DMS114 treated with DMSO at 0.1 percent for 48 hours (cell line): ENCODE results near the gene NDUFC1.
"Not testable (repeated sequence)": the region's sequence is repeated elsewhere in the genome, so short reads cannot be mapped to it uniquely, and the experiment has no call there.

Source experiments
- DNase-seq: peaks from one replicate; lab custom pipeline; 2025; ENCODE audit not compliant: unreplicated experiment; lab: John Stamatoyannopoulos, UW

Gene NDUFC1

GRCh38 chr4:139301821-139302611 is at the start of gene NDUFC1:
Gene NDUFC1 (minus strand): TSS chr4:139302477. CDS start chr4:139295798, 6,679 bp downstream.
- DNase-seq = no peak

GRCh38 chr4:139337612-139338011 is 35.3 kb upstream of the NDUFC1 start:
- DNase-seq = no peak

GRCh38 chr4:139333046-139333445 is 30.8 kb upstream of the NDUFC1 start:
- no peak for DNase-seq

- no peak for DNase-seq
Observed at GRCh38 chr4:139331185-139331584, 28.9 kb upstream of the NDUFC1 start.

GRCh38 chr4:139330283-139330682 is 28.0 kb upstream of the NDUFC1 start:
- DNase-seq = no peak

- DNase-seq = no peak
Observed at GRCh38 chr4:139329665-139330200, 27.5 kb upstream of the NDUFC1 start.

GRCh38 chr4:139324620-139325019 is 22.3 kb upstream of the NDUFC1 start:
- DNase-seq = no peak

- not testable (repeated sequence) for DNase-seq
Observed at GRCh38 chr4:139322541-139322940, 20.3 kb upstream of the NDUFC1 start.

- not testable (repeated sequence) for DNase-seq
Observed at GRCh38 chr4:139322070-139322469, 19.8 kb upstream of the NDUFC1 start.

GRCh38 chr4:139319571-139319970 is 17.3 kb upstream of the NDUFC1 start:
- no peak for DNase-seq

- no peak for DNase-seq
Observed at GRCh38 chr4:139317635-139318034, 15.4 kb upstream of the NDUFC1 start.

- DNase-seq = no peak
Observed at GRCh38 chr4:139316733-139317132, 14.5 kb upstream of the NDUFC1 start.

- DNase-seq = no peak
Observed at GRCh38 chr4:139315221-139315675, 13.0 kb upstream of the NDUFC1 start.

- no peak for DNase-seq
Observed at GRCh38 chr4:139314047-139314800, 11.9 kb upstream of the NDUFC1 start.

- DNase-seq = not testable (repeated sequence)
Observed at GRCh38 chr4:139313414-139313813, 11.1 kb upstream of the NDUFC1 start.

- no peak for DNase-seq
Observed at GRCh38 chr4:139312552-139313332, 10.5 kb upstream of the NDUFC1 start.

- DNase-seq = no peak
Observed at GRCh38 chr4:139311909-139312308, 9.6 kb upstream of the NDUFC1 start.

- no peak for DNase-seq
Observed at GRCh38 chr4:139304920-139305319, 2.6 kb upstream of the NDUFC1 start.

GRCh38 chr4:139301113-139301820 is 1.0 kb downstream of the NDUFC1 start, which contains the start of gene NAA15:
Gene NAA15 (plus strand): TSS chr4:139301505. CDS start chr4:139301778, 273 bp downstream.
- peak; percentile 87 for DNase-seq

GRCh38 chr4:139300431-139301112 is 1.7 kb downstream of the NDUFC1 start:
- peak; percentile 13 for DNase-seq
